NCI-H345 treated with DMSO at 0.1 percent for 48 hours (cell line): ENCODE data around the gene VANGL1.
"Not testable (repeated sequence)": the region's sequence is repeated elsewhere in the genome, so short reads cannot be mapped to it uniquely, and the experiment has no call there.

Experiments used
- DNase-seq: peaks from one replicate; lab custom pipeline; 2025; ENCODE audit not compliant: unreplicated experiment; lab: John Stamatoyannopoulos, UW

The VANGL1 gene

GRCh38 chr1:115641762-115642167 is at the start of gene VANGL1:
Gene VANGL1, plus strand, starts transcription at chr1:115641970. Its CDS starts 9,444 bp downstream, at chr1:115651414.
- peak; percentile 37 for DNase-seq

GRCh38 chr1:115592264-115592663 is 49.5 kb upstream of the VANGL1 start:
- DNase-seq: no peak

- DNase-seq: no peak
These were observed 48.2 kb upstream of the VANGL1 start for GRCh38 chr1:115593365-115594259.

GRCh38 chr1:115594600-115594999 is 47.2 kb upstream of the VANGL1 start:
- no peak for DNase-seq

GRCh38 chr1:115595279-115596079 is 46.3 kb upstream of the VANGL1 start:
- DNase-seq: peak; percentile 57

- no peak for DNase-seq
These were observed 45.5 kb upstream of the VANGL1 start for GRCh38 chr1:115596080-115596780.

- DNase-seq: no peak
These were observed 37.3 kb upstream of the VANGL1 start for GRCh38 chr1:115604508-115604907.

- no peak for DNase-seq
These were observed 35.5 kb upstream of the VANGL1 start for GRCh38 chr1:115606305-115606704.

- no peak for DNase-seq
These were observed 32.7 kb upstream of the VANGL1 start for GRCh38 chr1:115609021-115609420.

- DNase-seq: no peak
These were observed 28.0 kb upstream of the VANGL1 start for GRCh38 chr1:115613767-115614166.

- DNase-seq: no peak
These were observed 21.3 kb upstream of the VANGL1 start for GRCh38 chr1:115620453-115620852.

GRCh38 chr1:115620950-115621349 is 20.8 kb upstream of the VANGL1 start:
- DNase-seq: no peak

- no peak for DNase-seq
These were observed 16.9 kb upstream of the VANGL1 start for GRCh38 chr1:115624859-115625258.

GRCh38 chr1:115630342-115630741 is 11.4 kb upstream of the VANGL1 start:
- DNase-seq: no peak

GRCh38 chr1:115632251-115633026 is 9.3 kb upstream of the VANGL1 start:
- DNase-seq: no peak

GRCh38 chr1:115633606-115634005 is 8.2 kb upstream of the VANGL1 start:
- DNase-seq: not testable (repeated sequence)

GRCh38 chr1:115637247-115637646 is 4.5 kb upstream of the VANGL1 start:
- DNase-seq: not testable (repeated sequence)

GRCh38 chr1:115640384-115640783 is 1.4 kb upstream of the VANGL1 start:
- DNase-seq: no peak

- peak; percentile 24 for DNase-seq
These were observed 650 bp downstream of the VANGL1 start for GRCh38 chr1:115642168-115643072.
